ENCODE results near the gene ARHGAP9.
"Not testable (repeated sequence)": the region's sequence is repeated elsewhere in the genome, so short reads cannot be mapped to it uniquely, and the experiment has no call there.

Gene ARHGAP9

DNA sequence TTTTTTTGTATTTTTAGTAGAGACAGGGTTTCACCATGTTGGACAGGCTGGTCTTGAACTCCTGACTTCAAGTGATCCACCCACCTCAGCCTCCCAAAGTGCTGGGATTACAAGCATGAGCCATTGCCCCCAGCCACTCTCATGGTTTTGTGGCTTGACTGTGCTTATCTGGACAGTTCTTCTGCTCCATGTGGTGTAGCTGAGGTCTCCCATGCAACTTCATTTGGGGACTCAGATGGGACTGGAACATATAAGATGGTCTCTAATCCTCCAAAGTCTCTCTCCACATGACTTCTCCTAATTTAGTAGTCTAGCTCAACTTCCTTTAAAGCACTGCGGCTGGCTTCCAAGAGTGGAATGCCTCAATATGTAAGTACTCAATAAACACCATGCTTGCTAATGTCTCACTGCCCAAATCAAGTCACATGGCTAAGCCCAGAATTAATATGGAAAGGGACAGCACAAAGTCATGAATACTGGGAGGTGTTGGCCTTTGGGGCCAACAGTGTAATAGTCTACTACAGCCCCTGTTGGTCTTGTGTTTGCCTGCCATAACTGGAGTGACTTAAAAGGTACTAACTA lies 37.7 kb downstream of the ARHGAP9 start:
- DNase-seq (ENCODE audit: low spot score): no peak

GRCh38 chr12:57441393-57441792 lies 38.3 kb downstream of the ARHGAP9 start:
- not testable (repeated sequence) for DNase-seq (ENCODE audit: low spot score)

More for the DNA sequence above, 37.7 kb downstream of the ARHGAP9 start:
- TF ChIP-seq, protein P1, sequence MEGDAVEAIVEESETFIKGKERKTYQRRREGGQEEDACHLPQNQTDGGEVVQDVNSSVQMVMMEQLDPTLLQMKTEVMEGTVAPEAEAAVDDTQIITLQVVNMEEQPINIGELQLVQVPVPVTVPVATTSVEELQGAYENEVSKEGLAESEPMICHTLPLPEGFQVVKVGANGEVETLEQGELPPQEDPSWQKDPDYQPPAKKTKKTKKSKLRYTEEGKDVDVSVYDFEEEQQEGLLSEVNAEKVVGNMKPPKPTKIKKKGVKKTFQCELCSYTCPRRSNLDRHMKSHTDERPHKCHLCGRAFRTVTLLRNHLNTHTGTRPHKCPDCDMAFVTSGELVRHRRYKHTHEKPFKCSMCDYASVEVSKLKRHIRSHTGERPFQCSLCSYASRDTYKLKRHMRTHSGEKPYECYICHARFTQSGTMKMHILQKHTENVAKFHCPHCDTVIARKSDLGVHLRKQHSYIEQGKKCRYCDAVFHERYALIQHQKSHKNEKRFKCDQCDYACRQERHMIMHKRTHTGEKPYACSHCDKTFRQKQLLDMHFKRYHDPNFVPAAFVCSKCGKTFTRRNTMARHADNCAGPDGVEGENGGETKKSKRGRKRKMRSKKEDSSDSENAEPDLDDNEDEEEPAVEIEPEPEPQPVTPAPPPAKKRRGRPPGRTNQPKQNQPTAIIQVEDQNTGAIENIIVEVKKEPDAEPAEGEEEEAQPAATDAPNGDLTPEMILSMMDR (IDR thresholded peaks at IDR 0.05; ENCODE audit: extremely low read depth, missing control alignments): no peak

GRCh38 chr12:57439762-57440266 lies 39.9 kb downstream of the ARHGAP9 start:
- DNase-seq (ENCODE audit: low spot score): no peak
- TF ChIP-seq, protein P1 (IDR thresholded peaks at IDR 0.05; ENCODE audit: extremely low read depth, missing control alignments): no peak

DNA sequence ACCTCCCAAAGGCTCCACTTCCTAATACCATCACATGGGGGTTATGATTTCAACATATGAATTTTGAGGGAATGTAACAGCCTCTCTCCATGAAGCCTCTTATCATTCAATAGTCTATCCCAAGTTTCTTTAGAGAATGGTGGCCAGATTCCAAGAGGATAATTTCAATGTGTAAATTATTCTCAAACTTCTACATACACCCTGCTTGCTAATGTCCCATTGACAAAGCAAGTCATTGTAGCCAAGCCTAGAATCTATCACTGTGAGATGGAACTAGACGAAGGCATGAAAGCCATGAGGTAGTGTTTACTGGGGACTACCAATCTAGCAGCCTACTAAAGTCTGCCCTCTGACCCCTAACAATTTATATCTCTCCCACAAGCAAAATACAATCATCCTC lies 41.3 kb downstream of the ARHGAP9 start:
- no peak for DNase-seq (ENCODE audit: low spot score)
- TF ChIP-seq, protein P1 (IDR thresholded peaks at IDR 0.05; ENCODE audit: extremely low read depth, missing control alignments): no peak

DNA sequence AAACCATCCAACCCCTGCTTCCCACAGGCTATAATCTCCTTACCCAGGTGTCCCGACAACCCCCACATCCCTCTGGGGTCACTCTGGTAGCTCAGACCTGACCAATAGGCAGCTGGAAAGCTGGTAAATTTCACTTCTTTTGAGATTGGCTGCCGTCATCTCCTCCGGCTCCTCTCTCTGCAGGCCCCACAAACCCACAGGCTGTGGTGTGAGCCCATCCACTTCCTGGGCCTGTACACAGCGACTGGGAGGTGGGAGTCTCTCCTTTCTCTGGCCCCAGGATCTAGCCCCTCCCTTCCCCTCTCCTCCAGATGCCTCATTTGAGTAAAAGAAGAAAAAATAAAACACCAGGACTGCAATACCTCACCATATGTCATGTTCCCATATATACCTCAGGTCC lies 44.4 kb downstream of the ARHGAP9 start:
- TF ChIP-seq, protein P1 (IDR thresholded peaks at IDR 0.05; ENCODE audit: extremely low read depth, missing control alignments): no peak
- no peak for DNase-seq (ENCODE audit: low spot score)

GRCh38 chr12:57434517-57435223 lies 45.0 kb downstream of the ARHGAP9 start, which contains the start of gene INHBC:
Gene INHBC (plus strand): TSS chr12:57434784. CDS start chr12:57434887, 103 bp downstream.
- no peak for DNase-seq (ENCODE audit: low spot score)

DNA sequence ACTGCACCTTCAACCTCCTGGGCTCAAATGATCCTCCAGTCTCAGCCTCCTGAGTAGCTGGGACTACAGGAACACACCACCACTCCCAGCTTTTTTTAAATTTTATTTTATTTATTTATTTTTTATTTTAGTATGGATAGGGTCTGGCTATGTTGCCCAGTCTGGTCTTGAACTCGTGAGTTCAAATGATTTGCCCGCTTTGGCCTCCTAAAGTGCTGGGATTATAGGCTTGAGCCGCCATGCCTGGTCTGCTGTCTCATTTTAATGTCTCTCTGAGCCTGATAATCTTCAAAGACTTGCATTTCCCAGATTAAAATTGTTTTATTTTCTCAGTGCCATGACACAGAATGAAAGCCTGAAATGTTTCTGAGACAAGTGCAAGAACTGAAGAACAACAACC lies 46.3 kb downstream of the ARHGAP9 start:
- no peak for DNase-seq (ENCODE audit: low spot score)
- TF ChIP-seq, protein P1 (IDR thresholded peaks at IDR 0.05; ENCODE audit: extremely low read depth, missing control alignments): no peak

More at GRCh38 chr12:57434517-57435223, 45.0 kb downstream of the ARHGAP9 start, which contains the start of gene INHBC:
- TF ChIP-seq, protein P1 (IDR thresholded peaks at IDR 0.05; ENCODE audit: extremely low read depth, missing control alignments): no peak
